Loucy (cell line): ENCODE measurements around the gene RSPO4.

Experiments
- H2AFZ ChIP-seq: fragments of 200-600 bp; sonication (generic); 2 replicates; pipeline ENCODE4 v1.6.0; 2016; ENCODE audit warnings: antibody characterized with exemption, mild to moderate bottlenecking, low read length, moderate library complexity
- H3F3A ChIP-seq: fragments of 200-600 bp; 2 replicates; pipeline ENCODE4 v1.6.0; 2016; ENCODE audit warnings: antibody characterized with exemption, low read depth, mild to moderate bottlenecking
- H3K27me3 ChIP-seq: fragments of 200-600 bp; sonication (generic); 2 replicates; pipeline ENCODE4 v1.6.1; 2014; ENCODE audit warnings: low read length, mild to moderate bottlenecking; ENCODE audit not compliant: insufficient read depth, poor library complexity, severe bottlenecking
- H3K36me3 ChIP-seq: fragments of 200-600 bp; sonication (generic); 2 replicates; pipeline ENCODE4 v1.6.1; 2016; ENCODE audit warnings: low read length; ENCODE audit not compliant: insufficient read depth
- H3K4me1 ChIP-seq: fragments of 200-600 bp; sonication (generic); 2 replicates; pipeline ENCODE4 v1.5.1; 2014; ENCODE audit warnings: low read length, mild to moderate bottlenecking; ENCODE audit not compliant: insufficient read depth, poor library complexity, severe bottlenecking
- H3K4me2 ChIP-seq: fragments of 200-600 bp; sonication (generic); 2 replicates; pipeline ENCODE4 v1.6.0; 2014; ENCODE audit warnings: antibody characterized with exemption, low read length, low read depth, mild to moderate bottlenecking; ENCODE audit not compliant: poor library complexity, severe bottlenecking
- H3K4me3 ChIP-seq: fragments of 200-600 bp; sonication (generic); 2 replicates; pipeline ENCODE4 v1.5.1; 2014; ENCODE audit warnings: low read length, mild to moderate bottlenecking, mixed read lengths; ENCODE audit not compliant: poor library complexity, severe bottlenecking
- H3K79me2 ChIP-seq: fragments of 200-600 bp; sonication (generic); 2 replicates; pipeline ENCODE4 v1.6.1; 2014; ENCODE audit warnings: low read length; ENCODE audit not compliant: insufficient read depth
- H3K9ac ChIP-seq: fragments of 200-600 bp; sonication (generic); 2 replicates; pipeline ENCODE4 v1.6.0; 2014; ENCODE audit warnings: mild to moderate bottlenecking, low read depth, low read length, moderate library complexity; ENCODE audit not compliant: poor library complexity, severe bottlenecking
- H3K9me2 ChIP-seq: fragments of 200-600 bp; sonication (generic); replicated peaks from 2 replicates; pipeline ENCODE4 v1.6.1; 2016; ENCODE audit warnings: low read depth, low read length, mixed read lengths
- H3K9me3 ChIP-seq: fragments of 200-600 bp; sonication (generic); 2 replicates; pipeline ENCODE4 v1.6.1; 2014; ENCODE audit warnings: mild to moderate bottlenecking, antibody characterized with exemption, low read length, low read depth; ENCODE audit not compliant: insufficient read depth
- H4K20me1 ChIP-seq: fragments of 200-600 bp; sonication (generic); 2 replicates; pipeline ENCODE4 v1.6.0; 2014; ENCODE audit warnings: antibody characterized with exemption, low read length, mild to moderate bottlenecking; ENCODE audit not compliant: insufficient read depth, poor library complexity, severe bottlenecking
- EZH2phosphoT487 ChIP-seq: fragments of 200-600 bp; IDR thresholded peaks from 2 replicates; pipeline ENCODE4 v1.6.1; 2018; ENCODE audit warnings: antibody characterized with exemption, mild to moderate bottlenecking, moderate library complexity, borderline replicate concordance
- TF ChIP-seq, protein P1 (sequence below): fragments of 200-600 bp; sonication (generic); conservative IDR thresholded peaks from 2 replicates; pipeline ENCODE4 v1.5.1; 2014; ENCODE audit warnings: mild to moderate bottlenecking, antibody characterized with exemption, low read length

RSPO4 gene

DNA sequence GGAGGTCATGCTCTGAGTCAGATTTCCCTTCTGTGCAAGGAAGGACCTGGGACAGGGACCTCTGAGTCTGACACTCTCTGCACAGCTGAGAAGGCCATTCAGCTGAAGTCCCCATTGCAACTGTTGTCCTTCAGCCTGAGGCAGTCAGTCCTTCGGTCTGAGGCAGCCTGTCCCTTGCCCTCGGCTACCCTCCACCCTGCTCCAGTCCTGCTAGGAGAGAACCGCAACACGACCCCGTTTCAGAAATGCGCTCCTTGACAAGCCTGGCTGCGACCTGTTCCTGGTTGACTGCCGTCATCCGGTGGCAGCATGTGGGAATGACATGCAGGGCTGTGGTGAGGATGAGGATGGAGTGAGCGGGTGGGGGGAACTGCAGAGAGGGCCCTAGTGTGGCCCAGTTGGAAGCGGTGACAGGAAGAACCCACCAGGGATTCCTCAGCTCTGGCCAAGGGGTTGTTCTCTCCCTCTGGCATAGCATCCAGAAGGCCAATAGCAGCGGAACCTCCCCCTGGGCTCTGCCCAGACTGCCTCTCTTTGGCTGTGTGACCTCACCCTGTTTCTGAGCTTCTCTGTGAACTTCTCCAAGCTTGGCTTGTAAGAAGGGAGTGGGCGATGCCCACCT lies 45.7 kb downstream of the RSPO4 start:
- Histone ChIP-seq H3K9me3 (no peaks in the 10 kb centered on the region), H3K79me2 (no peaks in the 10 kb centered on the region), H3K4me1 (peaks cover 3% of the 10 kb centered on the region), H4K20me1 (no peaks in the 10 kb centered on the region), H3K4me2 (no peak overlapping the region), H3F3A (no peaks in the 10 kb centered on the region), H3K9ac (no peak overlapping the region), H3K4me3 (no peak overlapping the region), H3K36me3 (no peaks in the 10 kb centered on the region), H3K27me3 (no peaks in the 10 kb centered on the region), H2AFZ (no peak overlapping the region), H3K9me2 (no peaks in the 10 kb centered on the region)
- no peak for TF ChIP-seq EZH2phosphoT487
- TF ChIP-seq, protein P1, sequence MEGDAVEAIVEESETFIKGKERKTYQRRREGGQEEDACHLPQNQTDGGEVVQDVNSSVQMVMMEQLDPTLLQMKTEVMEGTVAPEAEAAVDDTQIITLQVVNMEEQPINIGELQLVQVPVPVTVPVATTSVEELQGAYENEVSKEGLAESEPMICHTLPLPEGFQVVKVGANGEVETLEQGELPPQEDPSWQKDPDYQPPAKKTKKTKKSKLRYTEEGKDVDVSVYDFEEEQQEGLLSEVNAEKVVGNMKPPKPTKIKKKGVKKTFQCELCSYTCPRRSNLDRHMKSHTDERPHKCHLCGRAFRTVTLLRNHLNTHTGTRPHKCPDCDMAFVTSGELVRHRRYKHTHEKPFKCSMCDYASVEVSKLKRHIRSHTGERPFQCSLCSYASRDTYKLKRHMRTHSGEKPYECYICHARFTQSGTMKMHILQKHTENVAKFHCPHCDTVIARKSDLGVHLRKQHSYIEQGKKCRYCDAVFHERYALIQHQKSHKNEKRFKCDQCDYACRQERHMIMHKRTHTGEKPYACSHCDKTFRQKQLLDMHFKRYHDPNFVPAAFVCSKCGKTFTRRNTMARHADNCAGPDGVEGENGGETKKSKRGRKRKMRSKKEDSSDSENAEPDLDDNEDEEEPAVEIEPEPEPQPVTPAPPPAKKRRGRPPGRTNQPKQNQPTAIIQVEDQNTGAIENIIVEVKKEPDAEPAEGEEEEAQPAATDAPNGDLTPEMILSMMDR, result peak; percentile 99

DNA sequence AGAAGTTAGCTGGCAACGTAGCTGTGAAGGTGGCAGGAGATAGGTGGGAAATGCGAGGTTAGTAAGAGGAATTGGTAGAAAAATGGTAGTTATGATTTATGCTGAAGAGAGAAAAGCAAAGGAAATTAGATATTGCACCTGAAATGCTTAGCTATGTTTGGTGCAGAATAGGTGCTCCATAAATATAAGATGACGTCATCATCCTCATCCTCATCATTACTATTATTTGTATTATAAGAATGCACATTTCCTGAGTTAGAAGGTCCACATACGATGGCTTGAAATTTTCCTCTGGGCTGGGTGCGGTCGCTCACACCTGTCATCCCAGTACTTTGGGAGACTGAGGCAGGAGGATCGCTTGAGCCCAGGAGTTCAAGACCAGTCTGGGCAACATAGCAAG lies 46.5 kb downstream of the RSPO4 start:
- Histone ChIP-seq H2AFZ (no peak overlapping the region), H3K9ac (no peak overlapping the region), H3K27me3 (no peaks in the 10 kb centered on the region), H3K4me3 (no peak overlapping the region), H3K4me2 (no peak overlapping the region), H3K79me2 (no peaks in the 10 kb centered on the region), H3K4me1 (peaks cover 3% of the 10 kb centered on the region), H3K9me3 (no peaks in the 10 kb centered on the region), H3K36me3 (no peaks in the 10 kb centered on the region), H3K9me2 (no peaks in the 10 kb centered on the region), H3F3A (no peaks in the 10 kb centered on the region), H4K20me1 (no peaks in the 10 kb centered on the region)
- no peak for TF ChIP-seq EZH2phosphoT487
- TF ChIP-seq, protein P1, result no peak

DNA sequence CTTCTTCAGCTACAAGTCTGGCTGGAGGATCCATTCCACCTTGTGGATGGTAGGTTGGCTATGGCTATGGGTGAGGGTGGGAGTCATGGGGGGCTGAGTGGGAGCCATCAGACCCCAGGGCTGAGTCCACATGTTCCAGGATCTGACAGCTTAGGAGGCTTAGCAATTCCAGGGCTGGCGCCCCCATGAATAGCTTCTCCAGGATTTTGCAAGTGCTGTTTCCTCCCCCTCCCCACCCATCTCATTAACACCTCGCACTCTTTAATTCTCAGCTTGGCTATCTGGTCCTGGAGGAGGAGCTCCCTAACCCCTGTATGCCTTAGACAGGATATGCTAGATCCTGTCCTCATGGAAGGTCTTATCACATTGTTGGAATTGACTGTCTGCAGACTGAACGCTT lies 47.0 kb downstream of the RSPO4 start:
- H3K27me3 ChIP-seq, result no peaks in the 10 kb centered on the region
- no peak overlapping the region for H3K4me2 ChIP-seq
- H3K9me2 ChIP-seq, result no peaks in the 10 kb centered on the region
- no peaks in the 10 kb centered on the region for H3K36me3 ChIP-seq
- no peaks in the 10 kb centered on the region for H4K20me1 ChIP-seq
- no peaks in the 10 kb centered on the region for H3K9me3 ChIP-seq
- no peak overlapping the region for H3K4me3 ChIP-seq
- peaks cover 3% of the 10 kb centered on the region for H3K4me1 ChIP-seq
- H3F3A ChIP-seq, result no peaks in the 10 kb centered on the region
- no peak overlapping the region for H3K9ac ChIP-seq
- H3K79me2 ChIP-seq, result no peaks in the 10 kb centered on the region
- no peak overlapping the region for H2AFZ ChIP-seq
- no peak for TF ChIP-seq EZH2phosphoT487
- TF ChIP-seq, protein P1, result no peak
